Eye (tissue), 1 donor: ENCODE results near the gene SERPINA3.

Experiments used
- DNase-seq: peaks from one replicate; pipeline ENCODE4 v3.0.0-alpha.2; 2015

SERPINA3 gene

GRCh38 chr14:94613720-94614644 lies 1.8 kb downstream of the SERPINA3 start:
- no peak for DNase-seq

GRCh38 chr14:94614802-94615201 lies 2.6 kb downstream of the SERPINA3 start:
- no peak for DNase-seq

- DNase-seq, result no peak
Measured at GRCh38 chr14:94615254-94615653, 3.1 kb downstream of the SERPINA3 start.

- DNase-seq, result no peak
Measured at GRCh38 chr14:94615823-94616570, 3.8 kb downstream of the SERPINA3 start.

GRCh38 chr14:94617366-94617941 lies 5.3 kb downstream of the SERPINA3 start:
- no peak for DNase-seq

- DNase-seq, result no peak
Measured at GRCh38 chr14:94617988-94618822, 6.0 kb downstream of the SERPINA3 start.

GRCh38 chr14:94619297-94619696 lies 7.1 kb downstream of the SERPINA3 start:
- DNase-seq, result no peak

GRCh38 chr14:94620597-94620996 lies 8.4 kb downstream of the SERPINA3 start:
- no peak for DNase-seq

- no peak for DNase-seq
Measured at GRCh38 chr14:94621358-94622134, 9.4 kb downstream of the SERPINA3 start.

- no peak for DNase-seq
Measured at GRCh38 chr14:94622653-94623421, 10.6 kb downstream of the SERPINA3 start.

- no peak for DNase-seq
Measured at GRCh38 chr14:94623422-94623809, 11.2 kb downstream of the SERPINA3 start.

- no peak for DNase-seq
Measured at GRCh38 chr14:94623856-94624499, 11.8 kb downstream of the SERPINA3 start.

- no peak for DNase-seq
Measured at GRCh38 chr14:94624537-94625352, 12.6 kb downstream of the SERPINA3 start.

GRCh38 chr14:94625353-94625635 lies 13.1 kb downstream of the SERPINA3 start:
- DNase-seq, result no peak

GRCh38 chr14:94628578-94628977 lies 16.4 kb downstream of the SERPINA3 start:
- DNase-seq, result no peak

GRCh38 chr14:94630396-94630795 lies 18.2 kb downstream of the SERPINA3 start:
- DNase-seq, result no peak

GRCh38 chr14:94631050-94631449 lies 18.9 kb downstream of the SERPINA3 start:
- DNase-seq, result no peak

GRCh38 chr14:94631536-94632304 lies 19.5 kb downstream of the SERPINA3 start:
- no peak for DNase-seq

GRCh38 chr14:94632305-94632590 lies 20.1 kb downstream of the SERPINA3 start:
- DNase-seq, result no peak
